HS-27A (cell line): ENCODE measurements around the gene TUSC2.

Source experiments
- DNase-seq: peaks from one replicate; pipeline ENCODE4 v3.0.0-alpha.2; 2012; ENCODE audit warnings: low read depth, missing footprints

TUSC2 gene

DNA sequence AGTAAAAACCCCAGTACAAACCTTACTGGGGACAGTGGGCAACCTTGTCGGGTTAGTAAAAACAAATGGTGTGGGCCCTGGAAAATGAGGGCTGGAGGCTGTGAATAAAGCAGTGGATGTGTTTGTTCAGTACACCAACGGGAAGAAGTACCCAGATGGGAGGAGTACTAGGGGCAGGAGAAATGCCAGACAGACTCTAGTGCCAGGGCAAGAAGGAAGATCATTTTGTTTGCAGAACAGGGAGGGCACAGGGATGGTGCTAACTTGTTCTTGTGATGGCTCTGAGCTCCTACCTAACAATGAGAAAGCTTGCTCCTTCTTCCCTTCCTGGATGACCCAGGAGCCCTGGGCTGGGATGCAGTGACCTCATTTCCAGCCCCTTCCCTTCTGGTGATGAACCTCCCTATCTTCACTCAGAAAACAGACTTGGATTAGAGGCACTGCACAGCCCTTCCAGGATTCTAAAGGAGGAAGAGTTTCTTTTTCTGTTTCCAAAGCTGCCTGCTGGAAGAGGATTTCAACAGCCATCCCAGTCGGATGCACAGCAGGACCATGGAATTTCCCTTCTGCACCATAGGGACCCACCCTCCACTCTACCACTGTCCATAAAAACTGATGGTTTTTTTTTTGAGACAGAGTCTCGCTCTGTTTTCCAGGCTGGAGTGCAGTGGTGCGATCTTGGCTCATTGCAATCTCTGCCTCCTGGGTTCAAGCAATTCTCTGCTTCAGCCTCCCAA lies 6.5 kb upstream of the TUSC2 start:
- DNase-seq: no peak

DNA sequence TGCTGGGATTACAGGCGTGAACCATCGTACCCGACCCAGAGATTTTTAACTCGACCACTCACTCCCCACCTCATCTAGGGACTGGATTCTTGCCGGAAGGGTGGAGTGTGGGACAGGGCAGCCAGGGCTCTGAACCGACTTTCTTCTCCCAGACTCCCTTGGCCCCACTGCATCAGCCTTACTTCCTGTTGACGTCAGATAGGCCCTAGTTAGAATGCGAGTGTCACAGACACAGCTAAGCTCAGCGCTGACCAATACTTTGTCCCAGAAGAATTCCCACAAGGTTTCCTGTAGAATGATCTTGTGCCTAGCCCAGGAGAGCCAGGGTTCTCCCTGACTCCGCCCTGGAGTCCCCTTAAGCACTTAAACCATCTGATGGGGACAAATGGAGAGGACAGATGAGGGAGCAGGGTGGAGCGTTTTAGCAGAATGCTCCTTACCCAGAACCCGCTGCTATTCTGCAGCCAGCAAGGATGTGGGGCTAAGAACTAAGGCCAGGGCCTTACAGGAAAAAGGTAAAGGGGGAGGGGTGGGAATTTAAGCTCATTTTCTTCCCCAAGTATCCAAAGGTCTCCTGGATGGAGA lies 5.8 kb upstream of the TUSC2 start:
- DNase-seq: no peak

DNA sequence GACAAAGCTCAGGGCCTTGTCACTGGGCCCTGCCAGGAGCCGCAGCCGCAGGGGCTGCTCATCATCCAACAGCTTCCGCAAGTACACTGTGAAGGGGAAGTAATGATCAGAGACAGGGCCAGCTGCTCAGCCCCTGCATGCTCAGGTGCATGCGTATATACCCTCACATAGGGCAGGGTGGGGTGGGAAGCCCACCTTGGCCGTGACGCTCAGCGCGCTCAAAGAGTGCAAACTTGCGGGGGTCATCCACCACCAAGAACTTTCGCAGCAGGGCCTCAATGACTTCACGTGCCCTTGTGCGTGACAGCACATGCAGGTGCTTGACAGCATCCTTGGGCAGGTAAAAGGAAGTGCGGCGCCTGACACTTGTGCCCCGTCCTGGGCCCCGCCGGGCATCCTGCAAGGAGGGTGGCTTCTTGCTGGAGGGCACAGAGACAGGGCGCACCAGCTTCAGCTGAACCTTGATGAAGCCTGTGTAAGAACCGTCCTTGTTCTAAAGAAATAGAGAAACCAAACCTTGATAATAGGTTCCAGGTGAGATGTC lies 3.4 kb upstream of the TUSC2 start:
- no peak for DNase-seq

DNA sequence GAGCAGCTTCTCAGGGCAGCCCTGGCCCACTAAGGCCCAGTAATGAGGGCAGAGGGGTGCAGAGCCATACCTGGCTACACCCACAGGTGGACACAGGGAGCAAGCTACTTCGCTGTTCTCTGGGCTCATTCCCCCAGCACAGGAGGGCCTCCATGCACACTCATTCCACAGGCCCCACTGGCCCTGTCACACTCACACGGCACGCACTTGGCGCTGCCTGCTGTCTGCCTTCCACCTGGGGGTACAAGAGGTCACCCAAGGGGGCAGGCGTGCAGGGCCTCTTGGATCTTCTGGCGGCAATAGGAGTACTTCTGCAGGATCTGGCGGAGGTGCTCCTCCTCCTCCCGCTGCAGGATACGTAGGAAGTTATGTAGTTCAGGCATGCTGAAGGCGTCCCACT lies 2.3 kb upstream of the TUSC2 start:
- no peak for DNase-seq

DNA sequence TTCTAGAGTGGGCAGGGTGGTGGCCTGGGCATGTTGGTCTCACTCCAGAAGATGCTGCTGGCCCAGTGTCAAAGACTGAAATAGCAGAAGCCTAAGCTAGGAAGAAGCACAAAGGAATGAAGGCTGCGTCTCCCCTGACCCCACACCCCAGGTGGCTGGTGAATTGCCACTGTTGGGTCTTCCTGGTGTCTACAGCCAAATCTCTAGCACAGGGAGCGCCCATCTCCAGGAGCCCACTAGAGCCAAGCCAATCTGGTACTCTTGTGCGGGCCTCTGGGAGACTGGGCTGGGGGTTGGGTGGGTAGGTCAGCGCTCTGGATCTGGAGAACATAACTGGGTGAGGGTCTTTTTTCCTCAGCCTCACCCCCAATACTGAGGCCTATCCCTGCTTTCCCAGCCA lies 894 bp downstream of the TUSC2 start:
- DNase-seq: no peak

DNA sequence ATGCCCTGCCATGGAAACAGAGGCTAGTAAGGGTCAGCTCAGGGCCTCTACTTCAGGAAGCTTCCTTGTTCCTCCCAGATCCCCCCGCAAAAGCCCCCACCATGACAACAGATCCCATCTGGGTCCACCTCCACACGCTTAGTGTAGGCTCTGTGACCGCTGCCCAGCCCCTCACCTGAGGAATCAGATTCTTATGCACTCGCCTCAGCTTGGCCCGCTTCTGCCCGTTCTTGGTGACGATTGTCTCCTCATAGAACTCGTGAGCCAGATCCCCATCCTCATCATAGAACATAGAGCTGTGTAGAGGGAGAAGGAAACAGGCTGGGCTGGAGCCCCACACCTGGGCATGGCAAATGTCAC lies 1.9 kb downstream of the TUSC2 start:
- no peak for DNase-seq

DNA sequence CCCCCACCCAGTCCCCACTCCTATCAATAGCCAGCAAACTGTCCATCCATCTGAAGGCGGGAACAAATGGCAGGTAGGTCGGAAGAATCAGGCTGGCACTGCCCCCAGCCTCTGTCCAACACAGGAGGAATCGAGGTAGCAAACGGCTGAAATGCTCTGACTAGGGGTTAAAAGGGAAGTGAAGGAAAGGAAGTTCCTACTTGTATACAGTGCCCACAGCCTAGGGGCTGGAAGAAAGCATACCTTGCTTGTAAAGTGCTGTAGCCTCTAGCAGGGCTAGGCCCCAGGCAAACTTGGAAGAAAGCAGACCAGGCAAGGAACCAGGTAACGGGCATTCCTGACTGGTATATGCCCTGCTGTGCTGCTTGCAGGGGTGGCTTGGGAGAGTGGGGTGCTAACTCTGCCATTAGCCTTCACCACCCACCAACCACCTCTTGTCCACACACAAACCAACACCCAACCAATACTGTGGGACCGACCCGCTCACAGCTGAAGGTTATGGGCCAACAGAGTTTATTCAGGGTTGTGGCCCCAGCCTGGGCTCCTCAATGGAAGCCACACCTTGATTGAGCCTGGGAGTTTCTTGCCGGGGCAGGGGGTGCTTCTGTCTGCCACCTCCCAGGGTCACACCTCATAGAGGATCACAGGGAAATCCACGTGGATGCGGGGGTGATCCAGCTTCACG lies 2.4 kb downstream of the TUSC2 start:
- no peak for DNase-seq

DNA sequence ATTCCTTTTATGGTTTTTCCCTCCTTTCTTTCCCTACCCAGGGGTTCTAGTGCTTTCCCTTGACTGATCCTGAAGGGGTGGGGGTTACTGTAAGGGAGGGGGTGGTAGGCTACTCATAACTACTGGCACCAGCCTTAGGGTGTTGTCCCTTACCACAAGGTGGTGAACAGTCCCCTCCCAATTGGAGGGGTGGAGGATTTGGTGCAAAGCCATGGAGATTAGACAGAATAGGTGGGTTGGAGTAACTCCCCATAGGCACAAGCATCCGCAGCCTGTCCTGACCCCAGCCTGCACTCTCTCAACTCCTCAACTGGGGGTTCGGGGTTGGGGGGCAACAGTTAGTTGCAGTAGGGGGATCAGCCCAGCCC lies 2.9 kb downstream of the TUSC2 start:
- DNase-seq: no peak

DNA sequence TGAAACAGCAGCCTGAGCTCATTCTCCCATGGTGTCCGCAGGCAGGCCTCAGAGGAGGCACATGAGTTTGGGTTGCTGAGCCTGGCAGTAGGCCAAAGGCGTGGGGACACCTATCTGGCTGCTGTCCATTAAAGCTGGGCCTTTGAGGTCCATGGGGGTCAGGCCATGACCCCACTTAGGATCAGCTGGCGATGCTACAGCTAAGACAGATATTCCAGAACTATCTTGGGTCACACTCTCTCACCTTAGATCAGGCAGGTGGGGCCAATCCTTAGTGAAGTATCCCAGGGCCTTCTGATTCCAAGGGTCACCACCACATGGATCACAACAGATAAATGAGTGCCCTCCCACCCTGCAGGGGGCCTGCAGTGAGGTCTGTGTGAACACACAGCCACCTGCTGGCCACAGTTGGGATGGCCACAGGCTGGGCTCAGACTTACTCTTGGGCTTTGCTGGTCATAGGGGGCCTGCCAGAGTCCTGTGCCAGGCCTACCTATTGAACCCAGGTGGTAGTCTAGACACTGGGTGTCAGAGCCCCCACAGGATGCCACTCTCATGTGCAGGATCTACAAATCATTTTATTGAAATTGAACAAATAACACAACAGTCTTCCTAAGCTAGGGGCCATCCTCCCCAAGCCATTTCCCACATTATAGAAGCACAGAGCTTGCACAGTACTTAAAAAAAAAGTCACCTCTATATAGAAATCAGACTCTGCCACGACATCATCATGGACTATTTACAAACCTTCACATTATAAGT lies 3.5 kb downstream of the TUSC2 start:
- DNase-seq: peak; percentile 51

DNA sequence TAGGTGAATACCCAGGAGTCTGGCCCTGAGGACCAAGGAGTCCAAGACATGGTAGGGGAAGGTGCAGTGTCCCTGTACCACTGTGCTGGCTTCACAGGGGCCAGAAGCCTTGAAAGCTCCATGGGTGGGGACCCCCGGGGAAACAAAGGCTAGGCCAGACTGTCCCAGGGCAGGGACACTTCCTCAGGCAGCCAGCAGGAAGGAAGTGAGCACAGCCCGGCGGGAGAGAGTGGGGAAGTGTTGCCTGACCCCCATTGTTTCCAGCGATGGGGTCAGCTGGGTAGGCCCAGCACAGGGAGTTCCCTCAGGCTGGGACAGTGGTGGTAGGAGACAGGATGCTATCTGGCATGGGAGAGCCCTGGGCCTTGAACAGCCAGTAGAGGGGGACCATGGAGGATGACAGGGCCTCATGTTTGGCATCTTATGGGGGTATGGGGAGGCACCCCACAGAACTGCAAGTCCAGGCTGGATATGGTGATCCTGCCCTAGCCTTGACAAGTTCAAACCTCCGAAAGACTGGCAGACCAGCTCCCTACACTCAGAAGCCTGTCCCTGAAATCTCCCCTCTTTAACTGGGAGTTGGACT lies 4.3 kb downstream of the TUSC2 start:
- DNase-seq: no peak

DNA sequence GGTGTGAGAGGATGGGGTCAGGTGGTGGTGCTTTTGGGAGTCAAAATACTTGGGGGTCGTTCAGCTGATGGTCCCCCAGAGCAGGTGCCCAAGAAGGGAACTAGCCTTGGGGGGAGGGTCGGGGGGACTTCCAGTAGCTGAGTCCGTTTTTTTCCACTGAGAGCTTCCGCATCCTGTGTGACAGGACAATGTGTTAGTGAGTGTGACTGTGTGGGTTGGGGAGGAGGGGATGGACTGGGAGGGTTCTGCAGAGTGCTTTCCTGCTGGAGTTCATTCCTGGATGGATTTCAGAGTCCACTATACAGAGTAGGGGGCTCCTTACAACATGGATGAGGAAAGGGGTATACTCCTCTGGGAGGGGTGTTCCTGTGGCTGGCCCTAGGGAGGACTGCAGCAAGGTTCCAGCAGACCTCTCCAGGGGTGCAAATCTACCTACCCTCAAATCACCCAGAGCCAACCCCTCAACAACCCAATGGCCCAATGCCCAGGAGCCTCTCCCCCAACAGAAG lies 4.9 kb downstream of the TUSC2 start:
- DNase-seq: no peak

DNA sequence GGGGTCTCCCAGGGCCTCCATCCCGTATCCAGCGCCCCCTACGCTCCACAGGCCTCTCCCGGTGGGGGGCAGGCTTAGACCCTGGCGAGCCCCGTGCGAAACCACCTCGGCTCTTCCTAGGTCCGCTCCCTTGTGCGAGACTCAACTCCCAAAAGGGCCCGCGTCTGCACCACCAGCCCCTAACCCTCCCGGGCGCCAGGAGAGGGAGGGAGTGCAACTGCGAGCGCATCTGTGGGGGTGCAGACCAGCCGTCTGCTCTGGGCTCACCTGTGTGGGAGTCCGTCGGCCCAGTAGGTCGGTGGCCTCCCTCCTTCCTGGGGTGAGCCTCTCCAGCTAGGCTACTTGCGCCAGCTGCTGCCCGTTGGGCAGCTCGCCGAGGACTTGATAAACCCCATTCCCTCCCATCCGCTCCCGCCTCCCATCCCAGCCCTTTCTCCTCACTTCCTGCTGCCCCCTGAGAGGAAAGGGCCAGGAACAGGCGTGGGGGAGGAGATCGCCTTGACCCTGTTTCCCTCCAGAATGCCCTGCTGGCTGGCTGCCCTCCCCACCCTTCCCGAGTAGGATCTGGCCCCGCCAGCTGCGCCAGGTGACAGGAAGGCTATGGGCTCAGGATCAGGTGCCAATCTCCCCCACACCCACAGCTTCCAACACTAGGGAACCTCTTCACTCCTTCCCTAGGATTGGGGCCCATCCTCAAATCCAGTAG lies 5.5 kb downstream of the TUSC2 start, which contains the start of gene HYAL2:
Gene HYAL2 (minus strand): TSS at position 360 of the 706 bp plus-strand sequence. CDS start 2,256 bp downstream, outside the sequence.
- no peak for DNase-seq

DNA sequence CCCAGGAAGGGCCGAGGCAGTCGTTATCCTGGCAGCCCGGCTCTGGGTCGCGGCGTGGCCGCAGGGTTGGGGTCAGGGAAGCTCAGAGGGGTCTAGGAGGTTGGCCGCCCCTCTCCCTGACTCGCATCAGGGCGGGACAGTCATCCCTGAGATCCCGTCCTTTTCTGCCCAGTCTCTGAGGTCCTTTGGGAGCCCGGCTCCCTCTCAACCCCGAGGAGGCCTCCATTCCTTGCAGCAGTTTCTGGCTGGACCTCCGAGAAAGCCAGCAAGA lies 6.0 kb downstream of the TUSC2 start:
- no peak for DNase-seq

DNA sequence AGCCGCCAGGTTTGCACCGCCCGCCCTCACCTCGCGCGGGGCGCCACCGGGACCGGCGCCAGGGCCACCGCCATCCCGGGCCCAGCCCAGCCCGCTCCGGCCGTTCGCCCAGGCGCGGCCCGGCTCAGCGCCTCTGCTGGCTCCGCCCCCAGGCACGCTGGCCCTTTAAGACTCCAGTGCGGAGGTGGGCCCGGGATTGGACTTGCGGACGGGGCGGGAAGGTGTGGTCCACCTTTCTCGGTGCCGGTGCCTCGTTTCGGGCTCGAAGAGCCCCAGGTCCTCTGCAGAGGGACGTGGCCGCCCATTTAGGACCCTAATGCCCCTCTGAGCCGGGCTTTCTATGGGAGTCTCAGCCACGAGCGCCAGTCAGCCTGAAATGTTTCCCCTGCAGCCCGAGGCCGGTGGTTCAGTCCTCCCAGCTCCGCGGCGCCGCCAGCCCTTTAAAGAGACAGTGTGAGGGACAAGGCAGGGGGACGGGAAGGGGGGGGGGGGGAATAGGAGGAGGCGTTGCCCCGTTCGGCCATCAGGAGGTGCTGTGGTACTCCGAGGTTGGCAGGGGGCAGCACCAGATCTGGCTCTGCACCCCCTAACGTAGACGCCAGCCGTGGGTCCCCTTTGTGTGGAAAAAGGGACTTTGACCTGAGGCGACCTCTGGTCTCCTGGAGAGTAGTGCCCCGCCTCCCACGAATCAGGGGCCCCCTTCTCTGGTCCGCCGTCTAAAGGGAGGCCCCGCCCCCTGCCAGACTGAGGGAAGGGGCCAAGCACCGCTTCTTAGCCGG lies 6.5 kb downstream of the TUSC2 start:
- no peak for DNase-seq

DNA sequence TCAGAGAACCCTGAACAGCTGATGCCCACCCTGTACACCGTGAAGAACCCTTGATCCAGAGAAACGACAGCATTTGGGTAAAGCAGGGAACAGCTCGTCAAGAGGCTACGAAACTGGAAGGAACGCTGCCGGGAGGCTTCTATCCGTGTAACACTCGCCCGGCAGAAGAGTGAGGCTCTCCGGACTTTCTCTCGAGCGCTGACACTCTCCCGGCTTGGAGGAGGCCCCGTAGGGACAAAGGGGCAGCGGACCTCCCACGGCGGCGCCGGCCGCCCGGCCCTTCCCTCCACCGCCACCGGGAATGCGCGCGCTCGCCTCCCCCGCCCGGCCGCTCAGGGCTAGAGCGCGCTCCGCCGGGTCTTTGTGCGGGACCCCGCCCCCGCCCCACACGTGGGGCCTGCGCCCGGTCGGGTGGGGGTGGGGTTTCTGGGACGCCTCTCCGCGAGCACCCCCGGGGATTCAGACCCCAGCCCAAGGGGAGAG lies 7.1 kb downstream of the TUSC2 start:
- no peak for DNase-seq

DNA sequence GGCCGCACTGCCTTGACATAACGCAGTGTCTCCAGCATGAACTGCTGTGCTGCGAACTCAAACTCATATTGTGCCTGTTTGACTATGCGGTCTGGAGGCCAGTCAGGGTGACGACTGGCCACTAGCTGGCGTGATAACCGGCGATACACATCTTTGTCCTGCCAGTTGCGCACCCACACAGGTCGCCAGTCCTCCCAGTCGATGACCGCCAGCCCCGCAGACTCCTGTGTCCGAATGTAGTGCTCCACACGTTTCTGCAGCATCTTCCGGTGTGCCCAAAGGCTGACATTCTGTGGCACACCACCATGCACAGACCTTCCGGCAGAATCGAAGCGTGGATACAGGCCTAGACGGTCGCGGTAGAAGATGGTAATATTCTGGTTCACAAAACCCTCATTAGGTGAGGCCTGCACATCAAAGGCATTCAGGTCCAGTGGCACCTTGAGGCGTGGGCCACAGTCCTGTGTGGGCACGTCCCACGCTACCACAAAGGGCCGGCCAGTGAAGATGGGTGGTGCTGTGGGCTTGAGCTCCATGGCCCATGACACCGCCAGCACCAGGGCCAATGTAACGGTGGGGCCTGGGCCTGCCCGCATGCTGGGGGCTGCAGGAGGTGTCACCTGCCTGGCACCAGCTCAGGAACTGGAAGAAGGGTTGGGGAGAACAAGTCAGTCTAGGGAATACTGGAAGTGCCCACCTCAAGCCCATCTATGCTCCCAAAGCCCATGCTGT lies 8.0 kb downstream of the TUSC2 start:
- DNase-seq: no peak

DNA sequence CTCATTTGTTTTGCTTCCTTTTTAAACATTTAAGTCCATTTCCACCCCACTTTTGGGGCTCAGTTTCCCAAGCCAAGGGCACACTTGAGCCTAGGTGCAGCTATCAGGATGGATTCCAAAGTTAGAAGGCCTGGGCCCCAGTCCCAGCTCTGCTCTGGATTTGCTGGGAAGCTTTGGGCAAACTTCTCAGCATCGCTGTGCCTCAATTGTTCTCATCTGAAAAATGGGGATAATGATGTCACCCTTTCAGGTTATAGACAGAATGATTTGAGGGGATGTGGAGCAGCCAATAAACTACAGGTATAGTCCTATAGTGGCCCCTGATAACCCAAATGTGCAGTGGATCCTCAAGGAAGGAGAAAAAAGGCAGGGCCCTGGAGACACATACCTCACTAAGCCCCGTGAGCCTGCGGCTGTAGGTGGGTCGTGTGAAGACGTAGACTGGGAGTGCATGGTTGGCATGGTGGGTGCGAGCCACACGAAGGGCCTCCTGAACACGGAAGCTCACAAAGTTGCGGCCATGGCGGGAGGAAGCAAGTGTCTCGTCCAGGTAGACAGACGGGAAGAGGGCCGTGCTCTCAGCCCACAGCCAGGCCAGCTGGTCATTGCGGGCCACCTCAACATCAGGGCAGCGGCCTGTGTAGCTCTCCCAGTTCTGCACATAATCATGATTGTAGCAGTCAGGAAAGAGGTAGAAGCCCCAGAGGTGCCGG lies 8.7 kb downstream of the TUSC2 start:
- DNase-seq: no peak

DNA sequence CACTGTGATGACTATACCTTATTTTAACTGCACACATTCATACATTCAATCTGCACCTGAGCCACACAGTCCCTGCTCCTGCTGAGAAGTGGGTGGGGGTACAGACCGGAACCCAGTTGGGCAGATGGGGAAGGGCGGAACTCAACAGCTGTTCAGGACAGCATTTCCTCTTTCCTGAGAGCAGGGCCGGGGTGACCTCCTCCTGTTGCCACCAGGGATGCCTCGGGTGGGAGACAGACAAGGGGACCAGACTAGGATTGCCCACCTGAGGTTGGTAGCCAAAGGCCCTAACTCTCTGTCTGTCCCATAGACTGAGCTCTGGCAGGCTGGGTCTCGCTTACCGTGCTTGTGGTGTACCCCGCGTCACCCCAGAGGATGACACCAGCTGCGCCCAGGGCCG lies 9.4 kb downstream of the TUSC2 start:
- DNase-seq: no peak

DNA sequence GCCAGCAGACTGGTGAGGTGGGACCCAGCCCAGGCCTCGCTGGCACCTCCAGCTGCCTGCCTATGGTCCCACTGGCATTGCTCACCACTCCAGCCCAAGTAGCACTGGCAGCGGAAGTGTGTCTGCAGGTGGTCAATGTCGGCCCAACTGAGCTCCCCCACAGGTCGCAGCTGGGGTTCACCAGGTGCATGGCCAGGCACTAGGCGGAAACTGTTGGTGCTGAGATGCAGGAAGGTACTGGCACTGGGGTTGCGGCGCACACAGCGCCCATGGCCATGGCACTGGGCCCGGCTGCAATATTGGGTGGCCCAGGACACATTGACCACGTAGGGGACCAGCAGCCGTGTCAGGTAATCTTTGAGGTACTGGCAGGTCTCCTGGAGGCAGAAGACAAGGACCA lies 9.9 kb downstream of the TUSC2 start:
- no peak for DNase-seq
